G401 (cell line): ENCODE results near the gene CNTLN. TPM values are rescaled to one million over a fixed set of nuclear protein-coding genes. Genes with fewer than 3 reads are reported as not detected.

Experiments
- DNase-seq: peaks from one replicate; pipeline ENCODE4 v3.0.0-alpha.2; 2015; ENCODE audit warnings: low spot score
- in situ Hi-C: cut with HindIII; loops from 2 replicates; pipeline ENCODE4 v1.10.0; 2016; ENCODE audit warnings: low sequenced_read_pairs, mixed read lengths
- total RNA-seq: library from RNA; depleted of rRNA; stranded (reverse); fragments of >200 nt; shearing (Covaris generic); gene quantifications from 2 replicates; pipeline ENCODE4 v1.2.3, GENCODE V29; 2014

CNTLN gene
- total RNA-seq, 1 experiment from 2014 or later = 11.1 TPM

DNA sequence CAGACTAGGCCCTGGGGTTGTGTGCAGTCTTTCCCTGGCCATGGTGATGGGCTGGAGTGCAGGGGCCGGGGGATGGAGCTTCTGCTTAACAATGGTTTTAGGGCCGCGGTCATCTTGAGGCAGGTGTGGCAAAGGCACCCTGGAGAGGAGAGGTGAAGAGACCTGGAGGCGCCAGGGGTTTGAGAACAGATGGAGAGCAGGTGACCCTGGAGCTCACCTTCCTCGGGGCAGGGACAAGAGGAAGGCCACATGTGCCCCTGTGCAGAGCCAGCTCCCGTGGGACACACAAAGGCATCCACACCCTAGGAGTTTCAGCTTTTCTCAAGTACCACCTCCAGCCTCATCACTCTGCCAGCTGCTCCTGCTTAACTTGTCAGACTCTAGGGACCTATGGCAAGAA is 397.6 kb downstream of the CNTLN start:
- in situ Hi-C loops = no loop called here
- no peak for DNase-seq

DNA sequence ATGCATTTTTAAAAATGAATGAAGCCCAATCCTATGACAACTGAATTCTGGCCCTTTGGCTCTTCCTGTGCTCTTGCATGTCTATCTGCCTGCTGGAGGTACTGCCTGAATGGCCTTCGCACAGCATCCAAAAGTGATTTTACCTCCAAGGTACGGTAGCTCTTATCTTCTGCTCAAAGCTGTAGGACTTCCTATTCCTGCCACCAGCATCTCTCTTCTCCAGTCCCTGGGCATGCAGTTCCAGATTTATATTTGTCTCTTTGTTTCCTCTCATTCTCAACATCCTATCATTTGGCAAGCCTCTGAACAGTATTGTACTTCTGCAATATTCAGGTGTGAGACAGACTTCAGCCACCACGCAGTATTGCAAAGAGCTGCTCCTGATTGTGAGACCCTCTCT is 400.3 kb downstream of the CNTLN start:
- in situ Hi-C loops = no loop called here
- peak; percentile 71 for DNase-seq

DNA sequence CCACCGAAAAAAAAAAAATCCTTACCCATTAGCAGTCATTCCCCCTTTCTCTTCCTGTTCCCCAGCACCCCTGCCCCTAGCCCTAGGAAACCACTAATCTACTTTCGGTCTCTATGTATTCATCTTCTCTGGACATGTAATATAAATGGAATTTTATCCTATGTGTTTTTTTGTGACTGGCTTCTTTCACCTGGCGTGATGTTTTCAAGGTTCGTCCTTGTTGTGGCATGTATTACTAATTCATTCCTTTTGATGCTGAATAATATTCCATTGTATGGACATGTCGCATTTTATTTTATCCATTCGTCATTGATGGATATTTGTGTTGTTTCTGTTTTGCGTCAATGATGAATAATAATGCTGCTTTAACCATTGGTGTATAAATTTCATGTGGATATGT is 401.2 kb downstream of the CNTLN start:
- in situ Hi-C loops = no loop called here
- no peak for DNase-seq

DNA sequence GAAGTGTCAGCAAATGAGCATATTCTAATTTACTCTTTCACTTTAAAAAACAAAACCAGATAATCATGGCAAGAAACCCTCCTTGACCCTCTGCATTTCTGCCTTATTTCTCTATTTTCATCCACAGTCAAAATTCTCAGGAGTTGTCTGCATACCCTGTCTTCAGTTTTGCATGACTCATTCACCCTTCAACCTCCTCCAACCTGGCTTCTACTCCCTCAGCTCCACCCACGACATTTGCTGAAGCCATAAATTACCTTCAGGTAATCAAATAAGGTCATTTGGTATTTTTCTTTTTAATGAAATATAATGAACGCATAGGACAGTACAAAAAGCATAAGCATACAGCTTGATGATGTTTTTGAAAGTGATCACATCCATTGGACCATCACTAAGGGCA is 416.2 kb downstream of the CNTLN start:
- in situ Hi-C loops = no loop called here
- DNase-seq = no peak
